Stimulated activated CD8-positive, alpha-beta memory T cell treated with anti-CD3 and anti-CD28 coated beads, Interleukin-12 subunit alpha, Interleukin-12 subunit beta, amount 100 ng/mL, for 4 hours (primary cell): ENCODE results near the gene IFFO2.

Source experiments
- DNase-seq: peaks from one replicate; pipeline ENCODE4 v3.0.0-alpha.2; 2020; ENCODE audit warnings: low read depth

The IFFO2 gene

DNA sequence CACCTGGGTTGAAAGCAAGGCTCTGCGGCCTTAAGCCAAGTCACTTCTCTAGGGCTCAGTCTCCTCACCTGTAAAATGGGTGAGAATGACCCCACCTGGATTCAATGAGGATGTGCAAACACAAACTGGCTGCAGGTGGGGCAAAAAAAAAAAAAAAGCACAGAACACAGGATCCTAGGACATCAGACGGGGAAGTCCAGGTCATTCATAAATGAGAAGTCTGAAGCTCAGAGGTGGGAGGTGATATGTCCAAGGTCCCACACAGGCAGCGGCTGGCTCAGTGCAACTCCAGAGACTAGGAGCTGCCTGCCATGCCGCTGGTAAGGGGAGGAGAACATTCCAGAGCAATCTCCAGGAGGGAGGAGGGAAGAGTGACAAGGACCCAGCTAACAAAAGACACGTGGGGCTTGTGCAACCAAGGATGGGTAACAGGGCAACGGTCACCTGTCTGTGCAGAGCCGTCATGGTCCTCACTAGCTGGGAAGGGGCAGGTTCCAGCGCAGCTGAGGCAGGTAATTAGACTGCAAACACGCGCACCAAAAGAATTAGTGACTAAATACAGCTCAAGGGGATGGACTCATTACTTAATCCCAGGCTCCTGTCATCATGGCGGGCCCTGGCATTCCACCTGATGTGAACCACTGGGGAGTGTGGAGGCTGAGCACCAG lies 19.5 kb downstream of the IFFO2 start:
- DNase-seq, result no peak

DNA sequence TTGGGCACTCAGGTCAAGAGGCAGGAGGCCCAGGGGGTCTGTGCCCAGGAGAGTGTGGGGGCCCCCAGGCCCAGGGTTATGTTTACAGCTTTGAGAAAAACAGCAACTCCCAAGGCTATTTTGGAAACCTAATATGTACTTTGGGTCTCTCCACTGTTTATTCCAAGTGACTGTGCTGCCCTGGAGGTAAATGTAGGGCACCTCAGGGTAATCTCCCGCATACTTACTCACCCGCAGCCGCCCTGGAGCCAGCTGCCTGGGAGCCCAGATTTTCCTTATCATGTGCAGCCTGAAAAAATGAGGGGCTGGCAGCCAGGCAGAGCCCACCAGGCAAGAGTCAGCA lies 20.0 kb downstream of the IFFO2 start:
- DNase-seq, result no peak

DNA sequence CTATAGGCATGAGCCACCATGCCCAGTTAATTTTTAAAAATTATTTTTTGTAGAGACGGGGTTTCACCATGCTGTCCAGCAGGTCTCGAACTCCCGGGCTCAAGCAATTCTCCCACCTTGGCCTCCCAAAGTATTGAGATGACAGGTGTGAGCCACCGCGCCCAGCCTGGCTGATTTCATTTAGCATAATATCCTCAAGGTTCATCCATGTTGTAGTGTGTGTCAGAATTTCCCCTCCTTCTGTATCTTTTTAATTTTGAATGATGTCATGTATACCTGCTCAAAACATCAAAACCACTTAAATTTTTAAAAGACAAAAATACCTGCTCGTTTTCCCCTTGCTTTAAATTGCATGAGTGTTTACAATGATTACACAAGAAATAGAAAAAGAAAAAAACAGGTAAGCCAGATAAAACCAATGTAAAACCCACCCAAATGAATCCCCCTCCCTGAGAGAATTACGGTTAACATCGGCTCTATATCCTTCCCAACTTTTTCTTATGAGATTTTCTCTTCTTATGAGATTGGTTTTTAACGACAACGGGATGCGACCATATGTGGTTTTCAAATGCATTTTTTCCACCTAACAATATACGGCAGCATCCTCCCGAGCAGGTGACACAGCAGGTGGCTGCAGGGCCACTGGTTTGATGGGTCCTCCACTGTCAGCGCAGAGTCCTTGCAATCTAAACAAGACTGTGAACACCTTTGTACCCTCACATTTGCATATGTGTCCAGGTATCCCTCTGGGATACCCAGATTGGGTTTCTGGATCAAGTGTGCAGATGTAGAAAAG lies 22.1 kb downstream of the IFFO2 start:
- no peak for DNase-seq

DNA sequence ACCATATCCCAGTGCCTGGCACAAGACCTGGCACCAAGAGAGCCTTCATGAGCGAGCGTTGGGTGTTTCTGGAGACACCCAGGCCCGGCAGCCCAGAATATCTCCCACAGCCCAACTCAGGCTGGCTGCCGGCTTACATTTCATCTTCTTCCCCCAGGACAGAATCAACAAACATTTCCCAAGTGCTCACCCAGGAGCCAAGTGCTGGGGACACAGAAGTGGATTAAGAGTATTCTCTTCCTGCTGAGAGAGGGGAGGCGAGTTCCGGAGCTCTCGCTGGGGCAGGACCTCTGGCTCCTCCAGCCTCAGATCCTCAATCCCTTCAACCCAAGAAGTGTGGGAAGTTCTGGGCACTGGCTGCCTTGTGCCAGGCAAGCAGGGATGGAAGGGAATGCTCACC lies 23.6 kb downstream of the IFFO2 start:
- DNase-seq, result no peak

- no peak for DNase-seq
Observed at GRCh38 chr1:18932387-18932786, 24.1 kb downstream of the IFFO2 start.

GRCh38 chr1:18931730-18932129 lies 24.7 kb downstream of the IFFO2 start:
- no peak for DNase-seq

DNA sequence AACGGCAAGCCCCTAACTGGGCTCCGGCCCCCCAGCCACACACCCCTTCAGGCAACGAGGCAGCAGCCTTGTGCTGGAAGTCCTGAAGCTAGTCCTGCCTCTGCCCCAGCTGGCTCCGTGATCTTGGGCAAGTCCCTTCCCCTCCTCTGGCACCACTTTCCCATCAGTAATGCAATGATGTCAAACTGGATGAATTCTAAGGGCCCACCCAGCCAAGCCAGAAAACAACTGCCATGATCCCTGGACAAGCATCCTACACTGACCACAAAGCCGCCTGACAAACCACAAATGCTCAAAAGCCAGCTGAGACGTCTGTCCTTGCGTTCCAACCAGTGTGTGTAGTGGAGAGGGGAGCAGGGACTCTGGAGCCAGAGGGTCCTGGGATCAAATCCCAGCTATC lies 26.8 kb downstream of the IFFO2 start:
- no peak for DNase-seq

GRCh38 chr1:18928985-18929384 lies 27.5 kb downstream of the IFFO2 start:
- no peak for DNase-seq

DNA sequence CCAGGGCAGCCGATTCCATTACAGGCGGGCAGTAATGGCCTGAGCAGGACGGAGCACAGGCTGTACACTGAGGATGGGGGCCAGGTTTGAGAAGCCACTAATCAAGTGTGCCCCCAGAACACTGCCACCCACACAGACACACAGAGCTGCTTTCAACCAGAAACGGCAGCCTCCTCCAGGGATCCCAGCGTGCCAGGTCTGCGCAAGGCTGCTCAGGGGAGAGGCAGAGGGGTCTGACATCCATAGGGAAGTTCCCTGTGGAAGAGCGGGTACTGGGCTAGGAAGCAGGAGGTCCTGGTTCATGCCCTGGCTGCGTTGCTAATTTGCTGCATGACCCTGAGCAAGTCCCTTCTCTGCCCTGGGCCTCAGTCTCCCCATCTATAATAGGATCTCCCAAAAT lies 28.1 kb downstream of the IFFO2 start:
- DNase-seq, result no peak

- DNase-seq, result peak; percentile 26
Observed at GRCh38 chr1:18927654-18928272, 28.7 kb downstream of the IFFO2 start.

- DNase-seq, result peak; percentile 19
Observed at GRCh38 chr1:18927082-18927653, 29.3 kb downstream of the IFFO2 start.

- DNase-seq, result peak; percentile 74
Observed at GRCh38 chr1:18926315-18927081, 30.0 kb downstream of the IFFO2 start.

GRCh38 chr1:18925279-18925678 lies 31.2 kb downstream of the IFFO2 start:
- no peak for DNase-seq

GRCh38 chr1:18924221-18924691 lies 32.2 kb downstream of the IFFO2 start:
- no peak for DNase-seq

DNA sequence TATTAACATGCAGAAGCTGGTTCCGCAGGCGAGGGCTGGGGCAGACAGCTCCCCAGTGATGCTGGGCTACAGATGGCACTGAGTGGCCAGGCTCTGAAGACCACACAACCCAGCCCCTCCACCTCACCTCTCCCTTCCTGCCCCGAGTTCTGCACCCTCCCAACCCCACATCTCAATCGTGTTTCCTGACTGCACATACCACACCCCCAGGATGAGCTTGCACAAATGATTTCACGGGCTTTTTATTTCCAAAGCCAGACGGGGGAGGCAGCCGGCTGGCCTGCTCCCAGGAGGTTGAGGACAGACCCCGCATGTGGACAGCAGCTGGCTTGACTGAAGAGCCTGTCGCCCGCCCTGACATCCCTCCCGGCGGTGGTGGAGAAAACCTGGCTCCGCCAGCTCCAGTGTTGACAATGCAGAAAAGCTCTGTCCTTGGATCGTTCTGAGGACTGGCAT lies 32.7 kb downstream of the IFFO2 start:
- DNase-seq, result no peak

GRCh38 chr1:18922848-18923755 lies 33.4 kb downstream of the IFFO2 start:
- no peak for DNase-seq

DNA sequence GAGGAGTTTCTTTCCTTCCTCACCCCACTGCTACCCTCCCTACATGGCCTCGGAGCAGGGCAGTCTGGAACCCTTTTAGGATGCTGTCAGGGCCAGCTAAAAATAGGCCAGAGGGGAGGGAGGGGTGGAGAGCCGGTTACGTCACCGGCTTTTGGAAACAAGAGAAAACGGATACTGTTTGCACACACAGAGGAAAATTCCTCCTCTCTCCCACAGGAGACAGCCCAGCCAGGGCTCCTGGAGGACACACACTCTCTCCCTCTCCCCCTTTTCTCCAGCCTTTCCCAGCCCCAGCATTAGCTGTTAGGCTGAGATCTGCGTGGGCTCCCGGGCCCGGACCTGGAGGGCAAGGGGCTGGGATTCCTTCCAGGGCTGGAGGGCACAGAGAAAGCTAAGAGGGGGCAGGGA lies 34.2 kb downstream of the IFFO2 start:
- no peak for DNase-seq

DNA sequence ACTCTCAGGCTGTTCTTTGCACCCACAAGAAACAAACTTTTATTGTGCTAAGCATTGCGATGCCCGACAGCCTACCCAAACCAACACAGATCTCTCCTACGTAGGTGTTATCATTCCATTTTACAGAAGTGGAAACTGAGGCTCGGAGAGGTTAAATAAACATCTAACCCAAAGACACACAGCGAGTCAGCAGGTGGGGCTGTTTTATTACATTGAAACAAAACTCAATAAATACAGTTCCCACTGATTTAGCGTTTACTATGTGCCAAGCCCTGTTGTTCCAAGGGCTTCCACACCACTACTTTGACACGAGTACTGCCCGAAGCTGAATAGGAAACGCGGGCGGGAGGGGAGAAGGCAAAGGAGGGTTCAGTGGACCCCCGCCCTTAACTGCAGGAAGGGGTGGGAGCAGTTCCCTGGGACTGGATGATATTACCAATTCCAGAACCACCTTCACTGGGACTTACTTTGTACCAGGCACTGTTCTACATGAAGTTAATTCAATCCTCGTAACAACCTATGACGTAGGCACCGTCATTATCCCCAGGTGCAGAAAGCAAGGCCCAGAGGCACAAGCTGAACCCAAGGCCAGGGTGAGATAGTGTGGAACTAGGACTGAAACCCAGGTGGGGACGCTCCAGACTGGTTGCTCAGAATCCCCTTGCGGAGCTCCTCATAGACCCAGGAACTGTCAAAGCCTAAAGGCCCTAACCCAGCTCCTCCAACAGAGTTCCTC lies 34.8 kb downstream of the IFFO2 start:
- DNase-seq, result no peak

DNA sequence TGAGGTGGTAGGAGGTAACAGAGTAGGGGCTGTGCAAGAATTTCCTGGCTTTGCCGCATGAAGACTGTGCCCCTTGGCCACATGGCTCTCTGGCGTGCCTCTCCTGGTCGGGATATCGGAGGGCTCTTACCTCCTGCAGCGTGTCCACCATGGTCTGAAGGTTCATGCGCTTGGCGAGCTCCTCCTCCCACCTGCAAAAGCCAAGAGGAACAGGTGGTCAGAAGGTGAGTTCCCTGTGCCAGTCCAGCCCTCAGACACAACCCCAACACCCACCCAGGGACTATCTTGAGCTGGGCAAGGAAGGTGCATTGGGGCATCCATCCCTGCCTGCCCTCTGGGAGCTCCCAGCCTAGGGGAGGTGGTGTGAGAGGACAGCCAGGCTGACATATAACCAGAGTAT lies 35.5 kb downstream of the IFFO2 start:
- no peak for DNase-seq

- DNase-seq, result no peak
Observed at GRCh38 chr1:18919956-18920355, 36.5 kb downstream of the IFFO2 start.
